K562 (cell line): ENCODE results near the gene EVA1B. TPM values are rescaled to one million over a fixed set of nuclear protein-coding genes. Genes with fewer than 3 reads are reported as not detected.

Experiments
- CCNT2 ChIP-seq: IDR thresholded peaks from 2 replicates; pipeline ENCODE4 v1.6.1; 2011; ENCODE audit warnings: borderline replicate concordance, low read depth, mild to moderate bottlenecking, moderate library complexity, mixed read lengths, low read length; ENCODE audit not compliant: insufficient read length; ENCODE audit errors: extremely low read depth
- EGR1 ChIP-seq: fragments of 450-650 bp; conservative IDR thresholded peaks from 2 replicates; pipeline ENCODE4 v1.6.1; 2017; ENCODE audit warnings: mild to moderate bottlenecking
- GATA2 ChIP-seq: sonication (generic); formaldehyde crosslinking; IDR thresholded peaks from 2 replicates; pipeline ENCODE4 v1.4.0; 2020; ENCODE audit warnings: mild to moderate bottlenecking, missing genetic modification reagents
- GATAD2B ChIP-seq: fragments of 450-650 bp; IDR thresholded peaks from 2 replicates; pipeline ENCODE4 v1.6.1; 2017; ENCODE audit warnings: mild to moderate bottlenecking, borderline replicate concordance
- NFIX ChIP-seq: fragments of 250-450 bp; sonication (Bioruptor Pico); IDR thresholded peaks from 2 replicates; pipeline ENCODE4 v1.4.0; 2020; ENCODE audit warnings: low read depth, mild to moderate bottlenecking, moderate library complexity
- PHF8 ChIP-seq: fragments of 200-600 bp; sonication (generic); IDR thresholded peaks from 2 replicates; pipeline ENCODE4 v1.6.1; 2012; ENCODE audit warnings: mixed run types, mild to moderate bottlenecking, inconsistent platforms, low read length, moderate library complexity, borderline replicate concordance
- RBFOX2 ChIP-seq: fragments of 200-400 bp; formaldehyde crosslinking; IDR thresholded peaks from 2 replicates; pipeline ENCODE4 v1.6.1; 2017; ENCODE audit warnings: low read depth, mild to moderate bottlenecking, low read length, moderate library complexity
- RBM39 ChIP-seq: fragments of 200-400 bp; formaldehyde crosslinking; optimal IDR thresholded peaks from 2 replicates; pipeline ENCODE3; 2018; ENCODE audit warnings: low read depth, low read length
- TEAD2 ChIP-seq: fragments of 450-650 bp; IDR thresholded peaks from 2 replicates; pipeline ENCODE4 v1.6.1; 2016; ENCODE audit warnings: missing genetic modification characterization, control low read depth, missing compliant biosample characterization
- ZNF586 ChIP-seq: fragments of 450-650 bp; formaldehyde crosslinking; conservative IDR thresholded peaks from 2 replicates; pipeline ENCODE4 v1.4.0; 2020; ENCODE audit warnings: mild to moderate bottlenecking, moderate library complexity
- ZNF77 ChIP-seq: fragments of 250-450 bp; sonication (Bioruptor Pico); IDR thresholded peaks from 2 replicates; pipeline ENCODE4 v1.5.0; 2020
- polyA plus RNA-seq, 8 experiments: library from polyadenylated mRNA; depleted of rRNA in 4 of 8; stranded (reverse) in 5 of 8; unstranded in 3 of 8; fragments of >200 nt; fragmentation: Nextera tagmentation in 2 of 8; fragmentation: Illumina TruSeq in 1 of 8; extraction: Ambion mirVana in 2 of 8; extraction: Trizol in 1 of 8; gene quantifications; 2 replicates each; pipeline versions ENCODE4 v1.2.1 to v1.2.3, GENCODE V29; 2011 to 2014; ENCODE audit warnings: inconsistent platforms in 1 of 8, missing spikeins in 1 of 8
- total RNA-seq, 7 experiments: library from RNA; depleted of rRNA in 6 of 7; stranded (reverse); fragments of >200 nt in 6 of 7; fragmentation: Illumina TruSeq in 2 of 7; extraction: Trizol in 2 of 7; gene quantifications; 2 replicates each; pipeline versions ENCODE4 v1.2.1 to v1.2.3, GENCODE V29; 2011 to 2021; ENCODE audit warnings: low replicate concordance in 1 of 7
- TF ChIP-seq, protein P1 (sequence below): fragments of 450-650 bp; formaldehyde crosslinking; IDR thresholded peaks from 2 replicates; pipeline ENCODE4 v1.4.0; 2022; ENCODE audit warnings: missing genetic modification characterization
- TF ChIP-seq, protein P2 (sequence below): fragments of 250-450 bp; sonication (Bioruptor Pico); IDR thresholded peaks from 2 replicates; pipeline ENCODE4 v1.4.0; 2020; ENCODE audit warnings: mild to moderate bottlenecking
- TF ChIP-seq, protein P3 (sequence below), 2 experiments: fragments of 450-650 bp in 1 of 2; sonication (generic) in 1 of 2; formaldehyde crosslinking in 1 of 2; IDR thresholded peaks; 2 replicates each; pipeline versions ENCODE4 v1.7.1 to v1.9.0; 2016 to 2022; ENCODE audit warnings: inconsistent platforms in 1 of 2, mild to moderate bottlenecking in 1 of 2, missing genetic modification reagents in 1 of 2

The EVA1B gene
- total and polyA plus RNA-seq, 9 of the 15 experiments (the other 6 are each of a cell fraction or from before 2014, with no cell fraction given) = 0.08 to 65.7 (median 2.4) TPM

DNA sequence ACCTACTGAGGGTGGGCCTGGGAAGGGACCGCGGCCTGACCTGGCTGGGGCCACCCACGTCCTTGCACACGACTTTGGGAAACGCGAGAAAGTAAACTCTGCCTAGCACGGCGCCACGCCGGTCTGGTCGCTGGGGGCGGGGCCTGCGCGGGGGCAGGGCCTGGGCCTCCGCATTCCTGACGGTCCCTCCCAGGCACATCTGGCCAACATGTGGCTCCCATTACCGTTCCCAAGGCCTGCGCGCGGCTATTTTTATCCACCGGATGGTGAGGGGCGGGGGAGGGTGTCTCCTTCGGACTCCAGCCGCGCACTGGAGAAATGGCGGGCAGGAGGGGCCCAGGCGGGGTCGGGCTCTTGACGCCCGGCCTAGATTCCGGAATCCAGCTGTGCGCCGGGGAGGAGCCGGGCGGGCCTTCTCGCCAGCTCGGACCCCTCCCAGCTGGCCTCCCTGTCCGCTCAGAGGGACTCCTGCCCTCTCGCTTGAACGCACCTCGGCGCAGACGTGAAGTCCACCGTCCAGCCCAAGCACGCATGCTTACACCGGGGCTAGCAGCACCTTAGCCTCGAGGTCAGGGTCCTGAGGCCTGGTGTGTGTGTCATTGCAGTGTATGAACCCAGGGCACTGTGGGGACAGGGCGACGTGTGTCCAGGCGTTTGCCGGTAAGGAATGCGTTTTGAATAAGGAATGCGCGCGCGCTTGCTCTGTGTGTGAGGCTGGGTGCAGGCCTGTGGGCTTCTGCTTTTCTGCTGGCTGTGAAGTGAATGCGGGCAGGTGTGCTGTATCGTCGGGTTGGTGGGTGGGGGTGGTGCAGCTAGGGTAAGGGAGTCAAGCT is 2.1 kb downstream of the EVA1B start (continued):
- TF ChIP-seq, protein P1, sequence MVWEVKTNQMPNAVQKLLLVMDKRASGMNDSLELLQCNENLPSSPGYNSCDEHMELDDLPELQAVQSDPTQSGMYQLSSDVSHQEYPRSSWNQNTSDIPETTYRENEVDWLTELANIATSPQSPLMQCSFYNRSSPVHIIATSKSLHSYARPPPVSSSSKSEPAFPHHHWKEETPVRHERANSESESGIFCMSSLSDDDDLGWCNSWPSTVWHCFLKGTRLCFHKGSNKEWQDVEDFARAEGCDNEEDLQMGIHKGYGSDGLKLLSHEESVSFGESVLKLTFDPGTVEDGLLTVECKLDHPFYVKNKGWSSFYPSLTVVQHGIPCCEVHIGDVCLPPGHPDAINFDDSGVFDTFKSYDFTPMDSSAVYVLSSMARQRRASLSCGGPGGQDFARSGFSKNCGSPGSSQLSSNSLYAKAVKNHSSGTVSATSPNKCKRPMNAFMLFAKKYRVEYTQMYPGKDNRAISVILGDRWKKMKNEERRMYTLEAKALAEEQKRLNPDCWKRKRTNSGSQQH (CRISPR knock-in tag) = peak; percentile 57; the same call in 1 of the 2 replicates
- TF ChIP-seq, protein P2, sequence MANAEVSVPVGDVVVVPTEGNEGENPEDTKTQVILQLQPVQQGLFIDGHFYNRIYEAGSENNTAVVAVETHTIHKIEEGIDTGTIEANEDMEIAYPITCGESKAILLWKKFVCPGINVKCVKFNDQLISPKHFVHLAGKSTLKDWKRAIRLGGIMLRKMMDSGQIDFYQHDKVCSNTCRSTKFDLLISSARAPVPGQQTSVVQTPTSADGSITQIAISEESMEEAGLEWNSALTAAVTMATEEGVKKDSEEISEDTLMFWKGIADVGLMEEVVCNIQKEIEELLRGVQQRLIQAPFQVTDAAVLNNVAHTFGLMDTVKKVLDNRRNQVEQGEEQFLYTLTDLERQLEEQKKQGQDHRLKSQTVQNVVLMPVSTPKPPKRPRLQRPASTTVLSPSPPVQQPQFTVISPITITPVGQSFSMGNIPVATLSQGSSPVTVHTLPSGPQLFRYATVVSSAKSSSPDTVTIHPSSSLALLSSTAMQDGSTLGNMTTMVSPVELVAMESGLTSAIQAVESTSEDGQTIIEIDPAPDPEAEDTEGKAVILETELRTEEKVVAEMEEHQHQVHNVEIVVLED (CRISPR knock-in tag) = peak; percentile 29
- TF ChIP-seq RBM39 = no peak
- TF ChIP-seq PHF8 = peak; percentile 50; the same call in 1 of the 2 replicates
- peak; percentile 72 for TF ChIP-seq CCNT2
- TF ChIP-seq ZNF77 = no peak
- peak; percentile 64; the same call in 1 of the 2 replicates for TF ChIP-seq TEAD2 (tag)
- TF ChIP-seq NFIX = no peak
- peak; percentile 93 for TF ChIP-seq RBFOX2
- TF ChIP-seq EGR1 = peak; percentile 95
- TF ChIP-seq, protein P3, sequence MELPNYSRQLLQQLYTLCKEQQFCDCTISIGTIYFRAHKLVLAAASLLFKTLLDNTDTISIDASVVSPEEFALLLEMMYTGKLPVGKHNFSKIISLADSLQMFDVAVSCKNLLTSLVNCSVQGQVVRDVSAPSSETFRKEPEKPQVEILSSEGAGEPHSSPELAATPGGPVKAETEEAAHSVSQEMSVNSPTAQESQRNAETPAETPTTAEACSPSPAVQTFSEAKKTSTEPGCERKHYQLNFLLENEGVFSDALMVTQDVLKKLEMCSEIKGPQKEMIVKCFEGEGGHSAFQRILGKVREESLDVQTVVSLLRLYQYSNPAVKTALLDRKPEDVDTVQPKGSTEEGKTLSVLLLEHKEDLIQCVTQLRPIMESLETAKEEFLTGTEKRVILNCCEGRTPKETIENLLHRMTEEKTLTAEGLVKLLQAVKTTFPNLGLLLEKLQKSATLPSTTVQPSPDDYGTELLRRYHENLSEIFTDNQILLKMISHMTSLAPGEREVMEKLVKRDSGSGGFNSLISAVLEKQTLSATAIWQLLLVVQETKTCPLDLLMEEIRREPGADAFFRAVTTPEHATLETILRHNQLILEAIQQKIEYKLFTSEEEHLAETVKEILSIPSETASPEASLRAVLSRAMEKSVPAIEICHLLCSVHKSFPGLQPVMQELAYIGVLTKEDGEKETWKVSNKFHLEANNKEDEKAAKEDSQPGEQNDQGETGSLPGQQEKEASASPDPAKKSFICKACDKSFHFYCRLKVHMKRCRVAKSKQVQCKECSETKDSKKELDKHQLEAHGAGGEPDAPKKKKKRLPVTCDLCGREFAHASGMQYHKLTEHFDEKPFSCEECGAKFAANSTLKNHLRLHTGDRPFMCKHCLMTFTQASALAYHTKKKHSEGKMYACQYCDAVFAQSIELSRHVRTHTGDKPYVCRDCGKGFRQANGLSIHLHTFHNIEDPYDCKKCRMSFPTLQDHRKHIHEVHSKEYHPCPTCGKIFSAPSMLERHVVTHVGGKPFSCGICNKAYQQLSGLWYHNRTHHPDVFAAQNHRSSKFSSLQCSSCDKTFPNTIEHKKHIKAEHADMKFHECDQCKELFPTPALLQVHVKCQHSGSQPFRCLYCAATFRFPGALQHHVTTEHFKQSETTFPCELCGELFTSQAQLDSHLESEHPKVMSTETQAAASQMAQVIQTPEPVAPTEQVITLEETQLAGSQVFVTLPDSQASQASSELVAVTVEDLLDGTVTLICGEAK (IDR thresholded peaks at IDR 0.05) = peak; percentile 39; the same call in 1 of the 2 replicates
- TF ChIP-seq, protein P3 (CRISPR knock-in tag; IDR thresholded peaks at IDR 0.05) = no peak; the same call in 1 of the 2 replicates
- no peak for TF ChIP-seq ZNF586 (CRISPR knock-in tag)
- TF ChIP-seq GATAD2B = 0 out of 2 replicates have a peak, but pooled peaks have one; percentile 18
- TF ChIP-seq GATA2 = 0 out of 2 replicates have a peak, but pooled peaks have one; percentile 20
